Kidney (tissue), 14 donors: Measurements from ENCODE around the gene ROR1. TPM values are rescaled to one million over a fixed set of nuclear protein-coding genes. Genes with fewer than 3 reads are reported as not detected.
A peak's percentile ranks its signal among the peaks of the same experiment; 100 is the strongest.

Experiments
- DNase-seq, 5 donors: peaks; one replicate each; pipeline ENCODE4 v3.0.0-alpha.2; 2013 to 2020
- FAIRE-seq: peaks from 2 replicates; lab custom pipeline; 2012; peaks lifted over from hg19 to GRCh38; lab: Jason Lieb, UNC
- H3K27ac ChIP-seq, 2 donors: one replicate each; pipeline ENCODE4 v1.7.0; 2013; ENCODE audit warnings: low read depth in 2 of 2, low read length in 2 of 2, inconsistent platforms in 1 of 2
- H3K27me3 ChIP-seq: one replicate; pipeline ENCODE4 v1.7.1; 2013; ENCODE audit warnings: low read length, inconsistent platforms; ENCODE audit not compliant: control insufficient read depth, insufficient read depth
- H3K36me3 ChIP-seq, 3 donors: one replicate each; pipeline versions ENCODE4 v1.7.0 to v1.7.1; 2013; ENCODE audit warnings: low read length in 3 of 3, control low read depth in 1 of 3, inconsistent platforms in 1 of 3; ENCODE audit not compliant: insufficient read depth in 3 of 3, control insufficient read depth in 2 of 3
- H3K4me1 ChIP-seq, 3 donors: one replicate each; pipeline versions ENCODE4 v1.7.0 to v1.7.1; 2013; ENCODE audit warnings: low read length in 3 of 3, inconsistent platforms in 1 of 3, low read depth in 1 of 3; ENCODE audit not compliant: control insufficient read depth in 2 of 3, insufficient read depth in 2 of 3
- H3K4me3 ChIP-seq, 3 donors: one replicate each; pipeline versions ENCODE4 v1.7.0 to v1.8.1; 2013; ENCODE audit warnings: low read length in 3 of 3, control low read depth in 1 of 3, inconsistent platforms in 1 of 3
- H3K9ac ChIP-seq, 3 donors: one replicate each; pipeline versions ENCODE4 v1.7.0 to v1.7.1; 2013; ENCODE audit warnings: low read length in 3 of 3, control low read depth in 1 of 3, inconsistent platforms in 1 of 3
- H3K9me3 ChIP-seq, 3 donors: one replicate each; pipeline versions ENCODE4 v1.7.0 to v1.7.1; 2013; ENCODE audit warnings: low read length in 3 of 3, control low read depth in 1 of 3, inconsistent platforms in 1 of 3; ENCODE audit not compliant: control insufficient read depth in 2 of 3, insufficient read depth in 1 of 3
- CTCF ChIP-seq: IDR thresholded peaks from 3 replicates; pipeline ENCODE4 v1.5.1; 2012; ENCODE audit warnings: mild to moderate bottlenecking, moderate library complexity, borderline replicate concordance; ENCODE audit not compliant: insufficient read depth; ENCODE audit errors: extremely low read depth
- intact Hi-C: fragments of 100-400 bp; cut with DNase I; formaldehyde crosslinking; loops from one replicate; pipeline ENCODE4 v1.11.1; 2022
- polyA plus RNA-seq: library from polyadenylated mRNA; stranded (reverse); fragments of 350-450 nt; fragmentation: Illumina TruSeq; extraction: RNeasy Lipid Tissue Mini Kit (QIAGEN cat#74804); gene quantifications from one replicate; pipeline ENCODE4 v1.2.3, GENCODE V29; 2014; ENCODE audit warnings: low read depth, low replicate concordance; ENCODE audit not compliant: insufficient read depth
- total RNA-seq: library from RNA; stranded (reverse); fragmentation: NEBNext Ultra II Directional; extraction: Animal tissue kit (Norgen Biotek cat#: 25700); gene quantifications from one replicate; pipeline ENCODE4 v1.2.1, GENCODE V29; 2021
- donor health status: control.
- donor health status: control.
- donor health status: control.
- donor health status: control.
- donor health status: control.
- donor health status: DM: yes; HTN: yes; CAD: no.
- donor health status: Normal renal cell carcinoma (clear cell type).

The ROR1 gene
- total and polyA plus RNA-seq, 2 donors from 2014 or later = 0.77 to 8.0 TPM

- Histone ChIP-seq H3K36me3 (no peaks in the 10 kb centered on the region), H3K9ac (no peak overlapping the region), H3K4me1 (peaks cover 0 to 9% (median 0%) of the 10 kb centered on the region in 3 donors), H3K9me3 (no peaks in the 10 kb centered on the region), H3K4me3 (no peak overlapping the region), H3K27ac (no peak overlapping the region), H3K27me3 (no peaks in the 10 kb centered on the region)
- FAIRE-seq (no peak), DNase-seq (no peak)
- intact Hi-C loops = no loop called here
- no peak for TF ChIP-seq CTCF
Observed at GRCh38 chr1:63914706-63915105, 140.9 kb downstream of the ROR1 start.

GRCh38 chr1:63915121-63915520, 141.3 kb downstream of the ROR1 start:
- Histone ChIP-seq H3K27me3 (no peaks in the 10 kb centered on the region), H3K4me1 (peaks cover 0 to 5% (median 0%) of the 10 kb centered on the region in 3 donors), H3K4me3 (no peak overlapping the region), H3K27ac (no peak overlapping the region), H3K9me3 (no peaks in the 10 kb centered on the region), H3K9ac (no peak overlapping the region), H3K36me3 (no peaks in the 10 kb centered on the region)
- FAIRE-seq = no peak
- TF ChIP-seq CTCF = no peak
- intact Hi-C loops = no loop called here
- peak in 2 of 5 donors; percentile 47 to 55 for DNase-seq

- Histone ChIP-seq H3K27ac (no peak overlapping the region), H3K27me3 (no peaks in the 10 kb centered on the region), H3K4me1 (no peaks in the 10 kb centered on the region), H3K9me3 (no peaks in the 10 kb centered on the region), H3K9ac (no peak overlapping the region), H3K4me3 (no peak overlapping the region), H3K36me3 (no peaks in the 10 kb centered on the region)
- FAIRE-seq (no peak), DNase-seq (no peak)
- TF ChIP-seq CTCF = no peak
- intact Hi-C loops = no loop called here
Observed at GRCh38 chr1:63916485-63917360, 142.9 kb downstream of the ROR1 start.
